IPS DF 4.7 (cell line): Measurements from ENCODE around the gene KCNK3.
"Not testable (repeated sequence)": the region's sequence is repeated elsewhere in the genome, so short reads cannot be mapped to it uniquely, and the experiment has no call there.

ENCODE experiments used
- DNase-seq: peaks from one replicate; pipeline ENCODE4 v3.0.0-alpha.2; 2013; ENCODE audit warnings: low spot score; ENCODE audit errors: extremely low read depth

Gene KCNK3

GRCh38 chr2:26665296-26665695 is 27.2 kb upstream of the KCNK3 start:
- DNase-seq = not testable (repeated sequence)

- DNase-seq = no peak
These were observed 25.9 kb upstream of the KCNK3 start for GRCh38 chr2:26666671-26667070.

- DNase-seq = no peak
These were observed 24.5 kb upstream of the KCNK3 start for GRCh38 chr2:26668041-26668440.

- no peak for DNase-seq
These were observed 23.4 kb upstream of the KCNK3 start for GRCh38 chr2:26668856-26669750.

GRCh38 chr2:26670171-26670570 is 22.4 kb upstream of the KCNK3 start:
- no peak for DNase-seq

GRCh38 chr2:26670931-26671460 is 21.5 kb upstream of the KCNK3 start:
- DNase-seq = no peak

GRCh38 chr2:26671691-26672090 is 20.8 kb upstream of the KCNK3 start:
- DNase-seq = no peak

- DNase-seq = no peak
These were observed 20.3 kb upstream of the KCNK3 start for GRCh38 chr2:26672112-26672817.

GRCh38 chr2:26672818-26673393 is 19.6 kb upstream of the KCNK3 start:
- DNase-seq = no peak

GRCh38 chr2:26674002-26674751 is 18.3 kb upstream of the KCNK3 start:
- DNase-seq = no peak

- DNase-seq = no peak
These were observed 17.8 kb upstream of the KCNK3 start for GRCh38 chr2:26674771-26675170.

- DNase-seq = no peak
These were observed 16.8 kb upstream of the KCNK3 start for GRCh38 chr2:26675651-26676255.

GRCh38 chr2:26678035-26678434 is 14.5 kb upstream of the KCNK3 start:
- no peak for DNase-seq

GRCh38 chr2:26679867-26680266 is 12.7 kb upstream of the KCNK3 start:
- DNase-seq = no peak

GRCh38 chr2:26681656-26682055 is 10.9 kb upstream of the KCNK3 start:
- no peak for DNase-seq

- DNase-seq = no peak
These were observed 10.4 kb upstream of the KCNK3 start for GRCh38 chr2:26682155-26682554.

GRCh38 chr2:26683583-26683982 is 8.9 kb upstream of the KCNK3 start:
- no peak for DNase-seq

- DNase-seq = no peak
These were observed 7.2 kb upstream of the KCNK3 start for GRCh38 chr2:26685341-26685740.

- DNase-seq = no peak
These were observed 6.3 kb upstream of the KCNK3 start for GRCh38 chr2:26685989-26686839.

GRCh38 chr2:26687328-26687727 is 5.2 kb upstream of the KCNK3 start:
- no peak for DNase-seq
